Sciatic nerve (tissue), 2 donors: ENCODE data around the gene CSTPP1. TPM values are rescaled to one million over a fixed set of nuclear protein-coding genes. Genes with fewer than 3 reads are reported as not detected.

ENCODE experiments used
- ATAC-seq: fragments of 200-7000 bp; cut with Tn5 transposase; one replicate; pipeline ENCODE4 v1.9.1; 2020; ENCODE audit warnings: mild to moderate bottlenecking, moderate library complexity
- DNase-seq: peaks from one replicate; pipeline ENCODE4 v3.0.0-alpha.2; 2020; ENCODE audit warnings: low spot score
- intact Hi-C: fragments of 100-400 bp; cut with DNase I; formaldehyde crosslinking; loops from one replicate; pipeline ENCODE4 v1.14.2; 2022
- total RNA-seq: library from RNA; stranded (reverse); fragmentation: NEBNext Ultra II Directional; extraction: Animal tissue kit (Norgen Biotek cat#: 25700); gene quantifications from one replicate; pipeline ENCODE4 v1.2.1, GENCODE V29; 2021
- donor health status: DM: no; HTN: no; CAD: no.
- donor health status: DM: no; HTN: no; CAD: no.

CSTPP1 gene
- total RNA-seq, 1 donor from 2014 or later, result 30.4 TPM

DNA sequence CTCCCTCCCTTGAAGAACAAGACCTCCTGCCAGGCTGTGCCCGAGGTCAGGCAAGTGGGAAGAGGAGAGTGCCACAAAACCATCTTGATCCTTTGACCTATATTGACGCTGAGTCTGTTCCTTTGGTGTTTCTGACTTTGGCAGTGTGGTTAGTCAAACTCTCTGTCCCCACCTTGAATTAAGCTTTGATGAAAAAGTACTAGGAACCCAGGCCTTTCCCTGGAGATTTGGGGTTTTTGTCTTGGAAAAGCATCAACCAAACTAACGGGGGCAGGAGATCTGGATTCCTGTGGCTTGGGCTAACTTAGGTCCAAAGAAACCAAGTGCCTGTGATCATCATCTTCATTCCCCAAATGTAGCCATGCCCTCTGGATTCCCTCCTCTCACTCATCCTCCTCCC, 199.8 kb downstream of the CSTPP1 start:
- intact Hi-C loops, result no loop called here
- ATAC-seq (peak; percentile 85), DNase-seq (no peak)

DNA sequence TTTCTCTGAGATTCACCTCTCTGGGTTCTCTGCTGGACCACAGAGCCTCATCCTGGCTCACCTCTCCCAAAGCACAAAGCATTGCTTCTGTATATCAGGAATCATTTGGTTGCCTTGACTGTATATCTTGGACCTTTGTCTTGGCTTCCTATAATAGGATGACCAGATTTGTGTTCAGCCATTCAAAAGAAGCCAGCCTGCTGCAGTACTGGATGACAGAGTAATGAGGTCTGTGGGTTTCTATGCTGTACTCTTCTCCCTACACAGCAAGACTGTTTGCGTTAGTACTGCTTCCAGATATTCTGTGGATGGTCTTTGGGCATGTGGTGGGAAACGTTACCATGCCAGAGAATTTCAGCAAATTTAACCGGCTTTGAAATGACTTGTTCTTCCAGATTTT, 200.4 kb downstream of the CSTPP1 start:
- DNase-seq (no peak), ATAC-seq (no peak)
- intact Hi-C loops, result no loop called here

- intact Hi-C loops, result no loop called here
- no peak for DNase-seq
- no peak for ATAC-seq
These were observed 200.9 kb downstream of the CSTPP1 start for GRCh38 chr11:47137476-47137875.

- no peak for DNase-seq
- ATAC-seq, result no peak
- intact Hi-C loops, result no loop called here
These were observed 203.3 kb downstream of the CSTPP1 start for GRCh38 chr11:47139878-47140277.

DNA sequence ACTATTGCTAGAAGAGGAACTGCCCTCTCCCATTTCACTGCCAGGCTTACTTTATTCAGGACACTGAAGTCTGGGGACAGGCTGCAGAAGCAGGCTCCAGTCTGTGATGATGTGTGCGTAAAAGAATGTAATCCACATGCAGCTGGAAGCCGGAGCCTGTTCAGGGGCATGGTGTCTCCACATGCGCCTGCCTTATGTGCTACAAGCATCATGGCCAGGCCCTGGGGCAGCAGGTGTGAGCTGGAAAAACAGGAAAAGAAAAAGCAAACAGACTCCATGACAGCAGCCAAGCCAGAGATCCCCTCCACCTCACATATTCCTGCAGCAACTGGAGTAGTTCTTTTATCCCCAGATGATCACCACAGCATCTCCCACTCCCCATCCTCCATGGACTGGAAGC, 206.8 kb downstream of the CSTPP1 start:
- ATAC-seq, result peak; percentile 97
- DNase-seq, result no peak
- intact Hi-C loops, result no loop called here

DNA sequence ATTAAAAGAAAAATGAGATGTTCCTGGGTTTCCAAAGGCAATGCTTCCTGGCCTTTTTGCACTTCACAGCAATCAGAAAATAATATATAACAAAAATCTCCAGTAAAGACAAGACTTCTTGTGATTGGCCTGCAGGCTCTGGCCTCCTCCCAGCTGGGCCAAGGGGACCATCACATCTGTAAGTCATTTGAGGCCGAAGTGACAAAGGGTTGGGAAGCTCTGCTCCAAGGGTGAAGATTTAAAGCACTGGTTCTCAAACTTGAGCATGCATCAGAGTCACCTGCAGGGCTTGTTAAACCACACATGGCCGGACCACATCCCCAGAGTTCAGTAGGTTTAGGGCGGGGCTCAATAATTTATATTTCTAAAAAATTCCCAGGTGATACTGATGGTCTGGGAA, 208.0 kb downstream of the CSTPP1 start:
- DNase-seq, result no peak
- intact Hi-C loops, result no loop called here
- peak; percentile 18 for ATAC-seq

GRCh38 chr11:47147250-47147649, 210.7 kb downstream of the CSTPP1 start:
- no peak for DNase-seq
- intact Hi-C loops, result no loop called here
- no peak for ATAC-seq

GRCh38 chr11:47147681-47148080, 211.1 kb downstream of the CSTPP1 start:
- DNase-seq, result no peak
- no peak for ATAC-seq
- intact Hi-C loops, result no loop called here

- DNase-seq (no peak), ATAC-seq (no peak)
- intact Hi-C loops, result no loop called here
These were observed 211.7 kb downstream of the CSTPP1 start for GRCh38 chr11:47148270-47148669.

- intact Hi-C loops, result no loop called here
- no peak for DNase-seq
- ATAC-seq, result peak; percentile 69
These were observed 212.5 kb downstream of the CSTPP1 start for GRCh38 chr11:47148903-47149531.

DNA sequence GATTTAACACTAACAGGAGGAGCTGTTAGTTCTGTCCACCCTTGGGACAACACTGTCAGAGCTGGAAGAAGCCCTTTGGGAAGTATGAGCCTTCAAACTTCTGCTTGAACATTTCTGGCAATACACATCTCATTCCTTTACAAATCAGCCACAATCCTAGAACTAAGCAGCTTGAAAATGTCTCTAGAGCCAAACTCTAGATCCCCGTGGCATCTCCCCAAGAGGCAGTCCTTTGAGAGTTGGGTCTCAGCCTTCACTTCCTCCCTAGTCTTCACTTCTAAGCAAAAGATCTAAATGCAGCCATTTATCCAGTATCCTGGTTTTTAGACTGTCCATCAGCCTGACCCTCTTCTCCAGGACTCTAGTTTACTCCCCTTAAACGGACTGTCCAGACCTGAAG, 213.2 kb downstream of the CSTPP1 start:
- intact Hi-C loops, result loop anchor here (5.0 kb wide), 1 partner anchor 262 kb away; no protein-coding TSS in a partner anchor
- DNase-seq (no peak), ATAC-seq (no peak)

DNA sequence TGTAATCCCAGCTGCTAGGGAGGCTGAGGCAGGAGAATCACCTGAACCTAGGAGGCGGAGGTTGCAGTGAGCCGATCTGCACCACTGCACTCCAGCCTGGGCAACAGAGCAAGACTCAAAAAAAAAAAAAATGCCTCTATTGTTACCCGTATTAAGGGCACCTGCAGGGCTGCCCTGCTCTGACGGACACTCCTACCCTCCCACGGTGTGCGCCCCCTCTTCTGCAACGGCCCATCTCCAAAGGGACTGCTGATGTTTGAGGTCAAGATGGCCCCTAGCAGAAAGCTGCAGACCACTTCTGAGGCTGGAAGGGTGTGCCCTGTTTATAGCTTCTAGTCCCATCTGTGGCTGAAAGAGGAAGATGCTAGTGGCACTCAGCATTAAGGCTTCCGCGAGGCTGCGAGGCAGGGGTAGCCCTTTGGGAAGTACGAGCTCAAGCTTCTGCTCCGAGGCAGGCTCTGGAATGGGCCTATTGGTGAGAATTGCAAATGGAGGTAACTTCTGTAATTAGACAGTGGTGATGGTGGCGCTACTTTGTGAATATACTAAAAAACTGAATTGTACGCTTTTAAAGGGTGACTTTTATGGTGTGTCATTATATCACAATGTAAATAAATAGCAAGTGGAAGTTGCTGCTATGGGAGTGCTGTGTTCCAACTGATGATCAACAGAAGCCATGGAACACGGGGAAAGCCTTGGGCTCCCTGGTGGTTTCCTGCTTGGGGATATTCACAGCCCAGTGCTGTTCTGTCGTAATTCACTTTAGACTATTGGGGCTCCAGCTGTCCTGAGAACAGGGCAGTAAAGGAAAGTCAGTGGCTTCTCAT, 215.8 kb downstream of the CSTPP1 start:
- peak; percentile 60 for ATAC-seq
- DNase-seq, result no peak
- intact Hi-C loops, result loop anchor here (5.0 kb wide), 1 partner anchor 265 kb away; no protein-coding TSS in a partner anchor

DNA sequence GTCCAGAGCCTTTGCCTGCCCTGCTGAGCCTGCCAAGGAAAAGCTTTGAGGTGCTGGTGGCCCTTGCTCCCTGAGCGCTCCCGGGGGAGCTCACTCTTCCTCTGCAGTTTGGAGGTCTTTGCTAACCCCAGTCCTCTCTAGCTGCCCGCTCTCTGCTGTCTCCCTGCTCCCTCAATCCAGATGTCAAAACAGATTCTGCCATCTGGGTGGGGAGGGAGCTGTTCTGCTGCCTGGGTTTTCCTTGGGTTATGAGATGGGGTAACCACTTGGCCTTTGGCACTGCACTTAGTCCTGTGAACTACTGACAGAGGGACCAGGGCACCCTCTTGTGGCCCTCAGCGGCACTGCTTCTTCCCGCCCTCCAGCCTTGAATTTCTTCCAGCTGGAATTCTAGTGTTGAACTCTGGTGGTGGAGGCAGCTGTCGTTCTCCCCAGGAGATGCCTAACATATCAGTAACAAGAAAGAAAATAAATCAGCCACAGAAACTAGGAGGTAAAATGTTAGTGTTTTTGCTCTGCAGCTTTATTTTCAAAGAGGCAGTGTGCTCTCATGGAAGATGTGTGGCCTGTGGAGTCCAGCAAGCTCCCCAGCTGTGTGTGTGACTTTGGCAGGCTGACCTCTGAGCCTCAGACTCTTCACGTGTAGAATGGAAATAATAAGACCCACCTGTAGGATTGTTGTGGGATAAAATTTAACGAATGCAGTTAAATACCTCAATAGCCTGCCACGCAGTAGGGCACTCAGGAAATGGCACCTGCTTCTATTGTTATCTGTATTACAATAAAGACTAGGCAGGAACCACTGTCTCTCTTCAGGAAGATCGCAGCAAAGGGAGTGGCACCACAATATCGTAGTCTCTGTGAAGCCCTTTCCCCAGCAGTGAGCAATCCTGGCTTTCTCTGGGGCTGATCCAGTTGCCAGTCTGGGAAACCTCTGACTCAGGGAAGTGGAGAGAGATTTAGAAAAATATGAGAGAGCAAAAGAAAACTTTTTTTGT, 216.7 kb downstream of the CSTPP1 start:
- intact Hi-C loops, result loop anchor here (5.0 kb wide), 1 partner anchor 266 kb away; no protein-coding TSS in a partner anchor
- DNase-seq (peak; percentile 88), ATAC-seq (peak; percentile 92)

GRCh38 chr11:47154616-47155570, 218.3 kb downstream of the CSTPP1 start:
- DNase-seq (no peak), ATAC-seq (no peak)
- intact Hi-C loops, result loop anchor here (5.0 kb wide), 1 partner anchor 268 kb away; no protein-coding TSS in a partner anchor

DNA sequence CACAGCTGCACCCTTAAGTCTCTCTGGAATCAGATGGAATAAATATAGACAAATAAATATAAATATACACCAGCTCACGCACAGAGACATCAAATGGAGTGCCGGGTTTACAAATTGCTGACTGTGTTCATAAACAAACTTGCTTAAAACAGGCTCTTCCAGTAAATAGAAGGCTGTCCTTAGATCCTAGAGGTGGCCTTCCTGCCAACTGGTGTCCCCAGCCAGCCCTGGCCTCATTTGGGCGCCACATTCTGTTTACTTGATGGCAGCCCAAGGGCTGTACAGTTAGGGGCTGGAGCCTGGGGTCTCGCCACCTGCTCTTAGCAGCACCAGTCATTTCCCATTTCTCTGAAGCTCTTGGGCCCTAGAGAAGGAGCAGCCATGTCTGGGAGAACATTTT, 219.3 kb downstream of the CSTPP1 start:
- ATAC-seq (no peak), DNase-seq (no peak)
- intact Hi-C loops, result no loop called here

DNA sequence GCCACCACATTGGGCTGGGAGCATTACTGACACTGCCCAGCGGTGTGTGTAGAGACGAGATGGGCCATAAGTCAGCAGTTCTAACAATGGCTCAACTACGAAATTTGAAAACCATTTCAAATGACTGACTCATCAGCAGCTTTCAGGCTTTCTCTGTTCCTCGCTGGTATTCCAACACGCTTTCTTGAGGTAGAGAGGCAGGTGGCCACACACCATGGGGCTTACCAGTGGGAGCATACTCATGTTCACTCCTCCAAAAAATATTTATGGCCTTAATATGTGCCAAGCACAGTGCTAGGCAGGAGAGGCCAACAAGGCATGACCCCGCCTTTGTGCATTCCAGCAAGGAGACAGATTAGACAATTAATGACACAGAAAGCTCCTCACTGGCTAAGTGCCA, 219.8 kb downstream of the CSTPP1 start:
- DNase-seq (no peak), ATAC-seq (no peak)
- intact Hi-C loops, result no loop called here

GRCh38 chr11:47156951-47157350, 220.4 kb downstream of the CSTPP1 start:
- DNase-seq (no peak), ATAC-seq (no peak)
- intact Hi-C loops, result no loop called here

DNA sequence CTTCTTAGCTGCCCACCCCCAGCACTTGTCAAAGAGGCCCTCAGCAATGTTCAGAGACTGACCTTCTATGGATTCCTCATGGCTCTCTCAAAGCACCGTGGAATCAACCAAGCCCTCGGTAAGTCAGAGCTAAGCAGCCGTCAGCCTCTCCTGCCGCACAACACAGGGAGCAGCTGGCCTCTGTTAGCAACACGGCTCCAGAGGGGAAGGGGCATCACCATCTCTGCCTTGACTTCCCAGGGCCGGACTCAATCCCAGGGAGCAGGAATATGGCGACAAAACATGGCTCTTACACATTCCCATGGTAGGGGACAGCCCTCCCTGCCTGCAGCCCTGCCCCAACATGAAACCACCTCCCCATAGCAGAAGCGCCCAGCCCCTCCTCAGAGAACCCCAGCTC, 221.2 kb downstream of the CSTPP1 start:
- DNase-seq (no peak), ATAC-seq (no peak)
- intact Hi-C loops, result no loop called here
